Muscle layer of duodenum (tissue), 2 donors: ENCODE data around the gene PSME4.

Experiments used
- H3K27ac ChIP-seq: one replicate; pipeline ENCODE4 v1.7.0; 2013; ENCODE audit warnings: mild to moderate bottlenecking, low read length
- H3K27me3 ChIP-seq: one replicate; pipeline ENCODE4 v1.7.0; 2013; ENCODE audit warnings: low read depth, mild to moderate bottlenecking, control low read depth, low read length
- H3K36me3 ChIP-seq, 2 donors: one replicate each; pipeline ENCODE4 v1.7.0; 2013; ENCODE audit warnings: low read length in 2 of 2, control low read depth in 1 of 2, mild to moderate bottlenecking in 1 of 2; ENCODE audit not compliant: insufficient read depth in 2 of 2, control insufficient read depth in 1 of 2
- H3K4me1 ChIP-seq, 2 donors: one replicate each; pipeline ENCODE4 v1.7.0; 2013; ENCODE audit warnings: low read length in 2 of 2, mild to moderate bottlenecking in 2 of 2, control low read depth in 1 of 2, moderate library complexity in 1 of 2; ENCODE audit not compliant: insufficient read depth in 2 of 2, control insufficient read depth in 1 of 2
- H3K4me3 ChIP-seq, 2 donors: one replicate each; pipeline ENCODE4 v1.7.0; 2013; ENCODE audit warnings: low read length in 2 of 2, low read depth in 1 of 2, mild to moderate bottlenecking in 1 of 2
- H3K9me3 ChIP-seq, 2 donors: one replicate each; pipeline ENCODE4 v1.7.0; 2013; ENCODE audit warnings: low read length in 2 of 2, control low read depth in 1 of 2, mild to moderate bottlenecking in 1 of 2; ENCODE audit not compliant: control insufficient read depth in 1 of 2
- donor health status: healthy.

Gene PSME4, protein sequence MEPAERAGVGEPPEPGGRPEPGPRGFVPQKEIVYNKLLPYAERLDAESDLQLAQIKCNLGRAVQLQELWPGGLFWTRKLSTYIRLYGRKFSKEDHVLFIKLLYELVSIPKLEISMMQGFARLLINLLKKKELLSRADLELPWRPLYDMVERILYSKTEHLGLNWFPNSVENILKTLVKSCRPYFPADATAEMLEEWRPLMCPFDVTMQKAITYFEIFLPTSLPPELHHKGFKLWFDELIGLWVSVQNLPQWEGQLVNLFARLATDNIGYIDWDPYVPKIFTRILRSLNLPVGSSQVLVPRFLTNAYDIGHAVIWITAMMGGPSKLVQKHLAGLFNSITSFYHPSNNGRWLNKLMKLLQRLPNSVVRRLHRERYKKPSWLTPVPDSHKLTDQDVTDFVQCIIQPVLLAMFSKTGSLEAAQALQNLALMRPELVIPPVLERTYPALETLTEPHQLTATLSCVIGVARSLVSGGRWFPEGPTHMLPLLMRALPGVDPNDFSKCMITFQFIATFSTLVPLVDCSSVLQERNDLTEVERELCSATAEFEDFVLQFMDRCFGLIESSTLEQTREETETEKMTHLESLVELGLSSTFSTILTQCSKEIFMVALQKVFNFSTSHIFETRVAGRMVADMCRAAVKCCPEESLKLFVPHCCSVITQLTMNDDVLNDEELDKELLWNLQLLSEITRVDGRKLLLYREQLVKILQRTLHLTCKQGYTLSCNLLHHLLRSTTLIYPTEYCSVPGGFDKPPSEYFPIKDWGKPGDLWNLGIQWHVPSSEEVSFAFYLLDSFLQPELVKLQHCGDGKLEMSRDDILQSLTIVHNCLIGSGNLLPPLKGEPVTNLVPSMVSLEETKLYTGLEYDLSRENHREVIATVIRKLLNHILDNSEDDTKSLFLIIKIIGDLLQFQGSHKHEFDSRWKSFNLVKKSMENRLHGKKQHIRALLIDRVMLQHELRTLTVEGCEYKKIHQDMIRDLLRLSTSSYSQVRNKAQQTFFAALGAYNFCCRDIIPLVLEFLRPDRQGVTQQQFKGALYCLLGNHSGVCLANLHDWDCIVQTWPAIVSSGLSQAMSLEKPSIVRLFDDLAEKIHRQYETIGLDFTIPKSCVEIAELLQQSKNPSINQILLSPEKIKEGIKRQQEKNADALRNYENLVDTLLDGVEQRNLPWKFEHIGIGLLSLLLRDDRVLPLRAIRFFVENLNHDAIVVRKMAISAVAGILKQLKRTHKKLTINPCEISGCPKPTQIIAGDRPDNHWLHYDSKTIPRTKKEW (N-terminal part only)

DNA sequence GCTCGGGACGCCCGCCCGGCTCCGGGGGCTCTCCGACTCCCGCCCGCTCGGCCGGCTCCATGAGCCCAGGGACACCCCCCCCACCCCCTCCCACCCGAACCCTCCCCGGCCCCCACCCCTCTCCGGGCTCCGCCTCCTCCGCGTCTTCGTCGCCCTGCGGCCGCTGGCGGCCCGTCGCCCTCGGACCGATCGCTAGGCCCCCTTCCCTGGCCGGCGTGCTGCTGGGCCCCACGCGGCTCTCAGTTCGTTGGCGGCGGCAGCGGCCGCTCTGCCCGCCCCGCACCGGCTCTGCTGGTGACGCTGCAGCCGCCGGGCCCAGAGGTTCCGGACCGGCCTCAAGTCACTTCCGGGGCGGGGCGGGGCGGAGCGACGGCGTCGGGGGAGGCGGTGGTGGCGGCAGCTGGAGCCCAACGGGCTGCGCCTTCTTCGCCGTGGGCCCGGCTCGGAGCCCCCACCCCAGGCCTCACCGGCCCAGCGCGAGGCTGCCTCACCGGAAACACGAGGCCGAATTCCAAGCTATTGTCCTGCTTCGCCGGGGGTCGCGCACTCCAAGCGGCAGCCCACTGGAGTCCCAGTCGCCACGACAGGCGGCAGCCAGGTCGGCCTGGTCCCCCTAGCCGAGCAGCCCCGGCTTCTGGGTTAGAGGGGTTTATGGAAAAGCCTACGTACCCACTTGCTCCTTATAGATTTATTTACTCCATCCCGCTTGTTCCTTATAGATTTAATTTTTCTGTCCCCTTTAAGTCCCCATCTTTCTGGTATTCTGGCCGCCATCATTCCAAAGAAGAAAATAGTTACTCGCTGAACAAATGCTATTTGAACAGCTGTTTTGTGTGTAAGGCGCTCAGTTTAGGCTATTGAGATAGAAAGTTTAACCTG lies at the start of gene PSME4:
Gene PSME4, minus strand, starts transcription at position 270 of the 879 bp plus-strand sequence. Its CDS starts 209 bp downstream, at position 61.
- peak within 1 kb of the TSS; percentile 86 to 90 for H3K4me3 ChIP-seq
- H3K36me3 ChIP-seq, result peaks cover 0 to 33% of the 10 kb centered on the region in 2 donors
- H3K4me1 ChIP-seq, result peaks cover 10 to 19% of the 10 kb centered on the region in 2 donors

DNA sequence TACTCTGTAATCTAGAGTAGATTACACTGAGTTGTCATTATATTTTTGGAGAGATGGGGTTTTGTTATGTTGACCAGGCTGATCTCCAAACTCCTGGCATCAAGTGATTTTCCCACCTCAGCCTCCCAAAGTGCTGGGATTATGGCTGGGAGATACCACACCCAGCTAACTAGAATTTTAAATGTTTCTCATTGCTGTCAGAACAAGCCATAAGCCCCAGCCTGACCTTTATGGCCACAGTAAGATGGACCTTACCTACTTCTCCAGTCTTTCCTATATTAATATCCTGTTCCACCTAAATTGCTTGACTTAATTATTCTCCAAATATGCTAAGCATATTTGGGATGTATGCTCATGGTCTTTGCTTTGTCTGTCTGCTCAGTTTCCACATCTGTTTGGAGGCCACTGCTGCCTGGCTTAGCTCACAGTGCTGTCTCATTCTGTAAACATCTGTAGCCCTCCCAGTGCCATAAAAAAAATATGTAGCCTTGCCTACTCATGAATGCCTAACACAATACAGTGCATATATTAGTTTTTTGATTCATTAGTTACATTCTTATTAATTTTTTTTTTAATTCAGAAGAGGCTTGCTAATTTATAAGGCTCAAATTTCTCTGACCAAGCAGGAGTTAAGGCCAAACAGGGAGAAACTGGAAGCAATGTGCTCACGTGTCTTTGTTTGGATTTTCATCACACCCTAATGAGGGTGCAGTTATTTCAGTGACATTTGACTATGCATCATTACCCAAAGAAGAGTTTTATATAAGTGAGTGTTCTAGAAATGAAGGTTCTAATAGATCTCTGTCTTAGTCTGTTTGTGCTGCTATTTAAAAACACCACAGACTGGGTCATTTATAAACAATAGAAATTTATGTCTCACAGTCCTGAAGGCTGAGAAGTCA lies 45.3 kb upstream of the PSME4 start:
- no peak overlapping the region for H3K27ac ChIP-seq
- H3K36me3 ChIP-seq, result no peaks in the 10 kb centered on the region
- no peaks in the 10 kb centered on the region for H3K27me3 ChIP-seq
- no peak overlapping the region for H3K4me3 ChIP-seq
- H3K4me1 ChIP-seq, result peaks cover 5 to 11% of the 10 kb centered on the region in 2 donors
- H3K9me3 ChIP-seq, result peaks cover 0 to 4% of the 10 kb centered on the region in 2 donors

More for the DNA sequence above, at the start of gene PSME4:
- Histone ChIP-seq H3K9me3 (no peaks in the 10 kb centered on the region), H3K27ac (peak within 1 kb of the TSS; percentile 95), H3K27me3 (no peaks in the 10 kb centered on the region)

DNA sequence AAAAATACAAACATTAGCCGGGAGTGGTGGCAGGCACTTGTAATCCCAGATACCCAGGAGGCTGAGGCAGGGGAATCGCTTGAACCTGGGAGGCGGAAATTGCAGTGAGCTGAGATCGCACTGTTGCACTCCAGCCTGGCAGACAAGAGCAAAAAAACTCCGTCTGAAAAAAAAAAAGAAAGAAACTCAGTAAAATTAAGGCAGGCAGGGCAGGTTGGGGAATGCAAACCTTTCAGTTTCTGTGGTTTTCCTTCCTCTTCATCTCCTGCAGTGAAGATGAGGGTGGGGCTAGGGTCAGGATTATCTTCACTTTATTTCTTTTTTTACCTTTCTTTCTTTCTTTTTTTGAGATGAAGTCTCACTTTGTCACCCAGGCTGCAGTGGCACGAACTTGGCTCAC lies 43.2 kb upstream of the PSME4 start:
- Histone ChIP-seq H3K27ac (no peak overlapping the region), H3K4me1 (peaks cover 5 to 15% of the 10 kb centered on the region in 2 donors), H3K9me3 (no peaks in the 10 kb centered on the region), H3K4me3 (no peak overlapping the region), H3K36me3 (no peaks in the 10 kb centered on the region), H3K27me3 (no peaks in the 10 kb centered on the region)

DNA sequence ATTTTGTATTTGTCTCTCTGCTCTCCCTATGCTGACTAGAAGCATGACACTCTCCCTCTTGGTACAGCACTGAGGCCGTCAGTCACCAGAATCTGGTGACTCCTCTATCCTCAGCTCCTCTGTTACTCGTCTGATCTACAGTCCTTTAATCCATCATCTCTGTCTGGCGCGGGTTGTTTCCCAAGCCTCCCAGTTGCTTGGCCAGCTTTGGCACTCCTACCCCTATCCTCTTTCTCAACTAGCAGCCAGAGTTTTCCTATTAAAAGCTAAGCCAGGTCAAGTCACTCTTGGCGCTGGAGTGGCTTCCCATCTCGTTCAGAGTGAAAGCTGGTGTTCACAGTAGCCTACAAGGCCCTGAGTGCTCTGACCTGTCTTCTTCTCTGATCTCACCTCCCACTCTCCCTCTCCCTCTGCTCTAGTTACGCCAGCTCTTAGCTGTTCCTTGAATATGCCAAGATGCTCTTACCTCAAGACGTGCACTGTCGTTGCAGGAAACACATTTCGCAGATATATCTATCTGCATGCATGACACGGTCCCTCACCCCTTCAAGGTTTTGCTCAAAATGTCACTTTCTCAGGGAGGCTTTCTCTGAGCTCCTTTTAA lies 41.8 kb upstream of the PSME4 start:
- Histone ChIP-seq H3K27ac (no peak overlapping the region), H3K4me3 (no peak overlapping the region), H3K27me3 (no peaks in the 10 kb centered on the region)

DNA sequence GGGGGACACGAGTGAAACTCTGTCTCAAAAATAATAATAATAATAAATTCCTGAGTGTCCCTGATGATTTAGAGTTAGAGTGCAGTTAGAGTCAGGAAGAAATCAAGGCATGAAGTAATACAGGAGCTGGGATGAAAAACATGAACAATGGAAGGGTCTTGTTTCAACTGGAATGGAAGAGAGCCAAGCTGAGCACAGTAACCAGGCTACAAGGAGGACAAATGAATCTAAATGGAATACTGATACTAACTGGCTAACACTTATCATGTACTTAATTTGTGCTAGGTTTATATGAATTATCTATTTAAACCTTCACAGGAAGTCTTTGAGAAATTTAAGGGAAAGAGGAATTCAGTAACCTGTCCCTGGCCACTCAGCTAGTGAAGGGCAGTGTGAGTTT lies 38.8 kb upstream of the PSME4 start:
- H3K4me1 ChIP-seq, result peaks cover 0 to 4% of the 10 kb centered on the region in 2 donors
- H3K36me3 ChIP-seq, result no peaks in the 10 kb centered on the region

More for the DNA sequence above, 41.8 kb upstream of the PSME4 start:
- H3K36me3 ChIP-seq, result no peaks in the 10 kb centered on the region
- no peaks in the 10 kb centered on the region for H3K9me3 ChIP-seq
- peaks cover 5 to 15% of the 10 kb centered on the region in 2 donors for H3K4me1 ChIP-seq

DNA sequence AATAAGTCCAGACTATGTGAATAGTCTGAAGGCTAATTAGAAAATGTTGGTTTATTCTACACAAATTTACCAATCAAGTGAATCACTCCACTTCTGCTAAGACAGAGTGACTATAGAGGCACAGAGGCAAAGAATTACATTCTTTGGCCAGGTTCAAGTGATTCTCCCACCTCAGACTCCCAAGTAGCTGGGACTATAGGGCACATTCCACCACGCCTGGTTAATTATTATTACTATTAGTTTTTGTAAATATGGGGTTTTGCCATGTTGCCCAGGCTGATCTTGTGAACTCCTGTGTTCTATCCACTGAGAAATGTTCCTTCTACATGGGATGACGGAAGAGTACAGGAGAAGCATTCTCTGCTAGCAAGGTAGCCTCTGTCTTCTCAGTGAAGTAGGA lies 37.6 kb upstream of the PSME4 start:
- no peaks in the 10 kb centered on the region for H3K36me3 ChIP-seq
- no peaks in the 10 kb centered on the region for H3K9me3 ChIP-seq
- H3K27ac ChIP-seq, result no peak overlapping the region
- H3K27me3 ChIP-seq, result no peaks in the 10 kb centered on the region
- peaks cover 0 to 4% of the 10 kb centered on the region in 2 donors for H3K4me1 ChIP-seq
- no peak overlapping the region for H3K4me3 ChIP-seq

More for the DNA sequence above, 38.8 kb upstream of the PSME4 start:
- Histone ChIP-seq H3K27ac (no peak overlapping the region), H3K4me3 (no peak overlapping the region), H3K27me3 (no peaks in the 10 kb centered on the region), H3K9me3 (no peaks in the 10 kb centered on the region)

DNA sequence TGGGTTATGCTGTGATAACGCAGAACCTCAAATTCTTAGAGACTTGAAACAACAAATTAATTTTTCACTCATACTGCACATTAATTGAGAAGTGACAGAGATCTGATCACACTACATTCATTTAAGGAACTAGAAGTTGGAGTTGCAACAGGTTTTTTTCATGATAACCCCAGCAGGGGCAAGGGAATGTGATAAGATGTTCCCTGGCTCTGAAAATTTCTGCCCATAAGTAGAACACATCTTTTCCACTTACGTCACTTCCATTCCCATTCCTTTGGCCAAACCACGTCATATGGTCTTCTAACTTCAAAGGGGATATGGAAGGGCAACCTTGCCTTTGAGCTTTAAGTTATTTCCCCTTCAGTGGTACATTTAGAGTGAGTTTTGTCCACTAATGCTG lies 29.7 kb upstream of the PSME4 start:
- Histone ChIP-seq H3K27me3 (no peaks in the 10 kb centered on the region), H3K27ac (no peak overlapping the region), H3K36me3 (no peaks in the 10 kb centered on the region), H3K4me1 (peaks cover 0 to 6% of the 10 kb centered on the region in 2 donors), H3K9me3 (no peaks in the 10 kb centered on the region), H3K4me3 (no peak overlapping the region)

DNA sequence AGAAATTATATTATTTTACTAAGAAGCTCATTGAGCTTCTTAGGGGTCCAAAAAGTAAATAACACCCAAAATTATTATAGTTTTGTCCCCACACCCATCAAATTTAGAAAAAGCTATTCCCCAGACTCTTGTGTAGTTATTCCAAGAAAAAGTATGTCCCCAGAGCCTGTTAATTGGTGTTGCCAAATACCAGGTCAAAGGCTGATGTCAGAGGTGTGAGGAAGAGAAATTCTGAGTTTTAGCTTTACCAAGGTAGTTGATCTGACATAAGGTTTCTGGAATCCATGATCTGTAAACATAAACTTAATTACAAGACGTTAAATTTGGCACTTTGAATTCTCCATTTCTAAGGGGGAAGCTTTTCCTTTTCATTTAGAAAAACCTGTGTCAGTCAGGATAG lies 29.3 kb upstream of the PSME4 start:
- no peaks in the 10 kb centered on the region for H3K27me3 ChIP-seq
- no peak overlapping the region for H3K4me3 ChIP-seq
- H3K36me3 ChIP-seq, result no peaks in the 10 kb centered on the region
- H3K4me1 ChIP-seq, result peaks cover 0 to 6% of the 10 kb centered on the region in 2 donors
- H3K27ac ChIP-seq, result no peak overlapping the region
- no peaks in the 10 kb centered on the region for H3K9me3 ChIP-seq

DNA sequence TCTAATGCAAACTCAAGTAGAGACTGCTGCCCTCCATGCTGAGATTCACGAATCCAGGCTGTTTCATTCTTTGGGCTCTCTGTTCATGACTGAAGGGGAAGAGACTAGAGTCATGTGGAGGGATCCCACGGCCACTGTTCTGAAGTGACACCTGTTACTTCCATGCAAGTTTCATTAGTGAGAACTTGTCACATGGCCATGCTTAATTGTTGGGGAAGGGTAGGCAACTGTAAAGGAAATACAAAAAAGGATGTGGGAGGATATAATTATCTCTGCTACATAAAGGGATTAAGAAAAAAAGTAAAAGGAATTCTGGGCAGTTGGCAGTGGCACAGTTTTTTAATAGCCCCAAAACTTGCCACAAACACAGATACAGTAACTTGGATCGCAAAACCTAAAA lies 28.0 kb upstream of the PSME4 start:
- Histone ChIP-seq H3K36me3 (no peaks in the 10 kb centered on the region), H3K27me3 (no peaks in the 10 kb centered on the region), H3K4me1 (peaks cover 0 to 6% of the 10 kb centered on the region in 2 donors), H3K27ac (no peak overlapping the region), H3K9me3 (no peaks in the 10 kb centered on the region), H3K4me3 (no peak overlapping the region)
